GM13976 (cell line): ENCODE results near the gene RNH1.
A peak's percentile ranks its signal among the peaks of the same experiment; 100 is the strongest.

Source experiments
- DNase-seq: peaks from one replicate; pipeline ENCODE4 v3.0.0; 2012; ENCODE audit warnings: low spot score
- CTCF ChIP-seq: IDR thresholded peaks from 2 replicates; pipeline ENCODE4 v1.5.1; 2012; ENCODE audit warnings: borderline replicate concordance, mild to moderate bottlenecking; ENCODE audit not compliant: insufficient read depth; ENCODE audit errors: extremely low read depth, missing control alignments, control extremely low read depth
- in situ Hi-C: fragments of 300-500 bp; cut with MboI; formaldehyde crosslinking; loops from one replicate; pipeline ENCODE4 v1.12.0; 2022; ENCODE audit warnings: low sequenced_read_pairs, mixed read lengths, inconsistent platforms; ENCODE audit not compliant: unreplicated experiment

RNH1 gene

GRCh38 chr11:514606-515005 lies 7.6 kb upstream of the RNH1 start:
- in situ Hi-C loops, result no loop called here
- no peak for DNase-seq
- TF ChIP-seq CTCF, result no peak

- in situ Hi-C loops, result no loop called here
- TF ChIP-seq CTCF, result no peak
- no peak for DNase-seq
Observed at GRCh38 chr11:512761-513595, 5.9 kb upstream of the RNH1 start.

GRCh38 chr11:508956-509355 lies 1.9 kb upstream of the RNH1 start:
- in situ Hi-C loops, result no loop called here
- no peak for TF ChIP-seq CTCF
- DNase-seq, result no peak

GRCh38 chr11:507727-508515 lies 879 bp upstream of the RNH1 start:
- no peak for TF ChIP-seq CTCF
- in situ Hi-C loops, result no loop called here
- DNase-seq, result no peak

GRCh38 chr11:506238-506994 lies 626 bp downstream of the RNH1 start:
- in situ Hi-C loops, result no loop called here
- DNase-seq, result peak; percentile 99
- TF ChIP-seq CTCF, result no peak

- DNase-seq, result no peak
- in situ Hi-C loops, result no loop called here
- TF ChIP-seq CTCF, result no peak
Observed at GRCh38 chr11:504994-505344, 2.1 kb downstream of the RNH1 start.
